ENCODE data around the gene FAN1.
A peak's percentile ranks its signal among the peaks of the same experiment; 100 is the strongest.

FAN1 gene

GRCh38 chr15:30956216-30957124 is 52.8 kb downstream of the FAN1 start:
- no peak for DNase-seq (ENCODE audit: low spot score)

- no peak for DNase-seq (ENCODE audit: low spot score)
Observed at GRCh38 chr15:30958219-30958618, 54.5 kb downstream of the FAN1 start.

- DNase-seq (ENCODE audit: low spot score) = no peak
Observed at GRCh38 chr15:30962079-30962478, 58.4 kb downstream of the FAN1 start.

GRCh38 chr15:30962659-30963058 is 58.9 kb downstream of the FAN1 start:
- no peak for DNase-seq (ENCODE audit: low spot score)

GRCh38 chr15:30963681-30964080 is 60.0 kb downstream of the FAN1 start:
- no peak for DNase-seq (ENCODE audit: low spot score)

- no peak for DNase-seq (ENCODE audit: low spot score)
Observed at GRCh38 chr15:30969724-30970123, 66.0 kb downstream of the FAN1 start.

GRCh38 chr15:30973379-30973778 is 69.7 kb downstream of the FAN1 start:
- DNase-seq (ENCODE audit: low spot score) = no peak

- no peak for DNase-seq (ENCODE audit: low spot score)
Observed at GRCh38 chr15:30974112-30974511, 70.4 kb downstream of the FAN1 start.

- no peak for DNase-seq (ENCODE audit: low spot score)
Observed at GRCh38 chr15:30978328-30978727, 74.6 kb downstream of the FAN1 start.

- DNase-seq (ENCODE audit: low spot score) = no peak
Observed at GRCh38 chr15:30979457-30979856, 75.7 kb downstream of the FAN1 start.

GRCh38 chr15:30984118-30984517 is 80.4 kb downstream of the FAN1 start:
- DNase-seq (ENCODE audit: low spot score) = no peak

- DNase-seq (ENCODE audit: low spot score) = no peak
Observed at GRCh38 chr15:30984542-30984941, 80.8 kb downstream of the FAN1 start.

GRCh38 chr15:30985081-30985531 is 81.4 kb downstream of the FAN1 start:
- DNase-seq (ENCODE audit: low spot score) = no peak

GRCh38 chr15:30990036-30990435 is 86.3 kb downstream of the FAN1 start:
- no peak for DNase-seq (ENCODE audit: low spot score)

GRCh38 chr15:30990446-30991254 is 86.9 kb downstream of the FAN1 start:
- no peak for DNase-seq (ENCODE audit: low spot score)

GRCh38 chr15:30991255-30992235 is 87.8 kb downstream of the FAN1 start, which contains the start of gene MTMR10:
Gene MTMR10 (minus strand): TSS chr15:30991628. CDS start chr15:30991506, 122 bp downstream.
- DNase-seq (ENCODE audit: low spot score) = peak; percentile 86

GRCh38 chr15:30992249-30992864 is 88.6 kb downstream of the FAN1 start:
- no peak for DNase-seq (ENCODE audit: low spot score)
